SU-DHL-6 (cell line): ENCODE data around the gene ADPRH.

Experiments
- H2AFZ ChIP-seq: fragments of 200-600 bp; sonication (generic); 2 replicates; pipeline ENCODE4 v1.6.1; 2014; ENCODE audit warnings: low read depth, mild to moderate bottlenecking, moderate library complexity, mixed read lengths, antibody characterized with exemption, low read length; ENCODE audit not compliant: severe bottlenecking
- H3F3A ChIP-seq: fragments of 200-600 bp; shearing (Covaris generic); 2 replicates; pipeline ENCODE4 v1.6.0; 2016; ENCODE audit warnings: antibody characterized with exemption, mild to moderate bottlenecking; ENCODE audit not compliant: insufficient read depth
- H3K27ac ChIP-seq: fragments of 200-600 bp; sonication (generic); 2 replicates; pipeline ENCODE4 v1.5.1; 2016; ENCODE audit warnings: low read depth, mild to moderate bottlenecking, low read length, moderate library complexity, mixed read lengths
- H3K27me3 ChIP-seq: fragments of 200-600 bp; sonication (generic), shearing (Covaris generic); 2 replicates; pipeline ENCODE4 v1.6.0; 2014; ENCODE audit warnings: mild to moderate bottlenecking, low read length
- H3K36me3 ChIP-seq: fragments of 200-600 bp; sonication (generic); 2 replicates; pipeline ENCODE4 v1.6.1; 2014; ENCODE audit warnings: mild to moderate bottlenecking, low read length, mixed read lengths
- H3K4me2 ChIP-seq: fragments of 300-600, 200-600 bp; shearing (Covaris generic), sonication (generic); 2 replicates; pipeline ENCODE4 v1.6.0; 2014; ENCODE audit warnings: low read length, low read depth, mild to moderate bottlenecking; ENCODE audit not compliant: poor library complexity, severe bottlenecking
- H3K4me3 ChIP-seq: fragments of 200-600 bp; sonication (generic); 2 replicates; pipeline ENCODE4 v1.5.1; 2014; ENCODE audit warnings: antibody characterized with exemption, low read length, mild to moderate bottlenecking, mixed read lengths; ENCODE audit not compliant: insufficient read depth, poor library complexity, severe bottlenecking
- H3K79me2 ChIP-seq: fragments of 200-600 bp; sonication (generic); 2 replicates; pipeline ENCODE4 v1.6.1; 2014; ENCODE audit warnings: mild to moderate bottlenecking, low read length, moderate library complexity; ENCODE audit not compliant: insufficient read depth
- H3K9ac ChIP-seq: fragments of 200-600 bp; sonication (generic); 2 replicates; pipeline ENCODE4 v1.7.0; 2014; ENCODE audit warnings: mild to moderate bottlenecking, low read length
- H3K9me2 ChIP-seq: fragments of 200-600 bp; sonication (generic); replicated peaks from 2 replicates; pipeline ENCODE4 v1.6.1; 2014; ENCODE audit warnings: low read length; ENCODE audit not compliant: insufficient read depth
- H3K9me3 ChIP-seq: fragments of 200-600 bp; sonication (generic); 2 replicates; pipeline ENCODE4 v1.6.1; 2014; ENCODE audit warnings: low read length, mixed read lengths; ENCODE audit not compliant: insufficient read depth
- H4K20me1 ChIP-seq: fragments of 200-600 bp; sonication (generic); 2 replicates; pipeline ENCODE4 v1.6.1; 2014; ENCODE audit warnings: low read depth, mild to moderate bottlenecking, antibody characterized with exemption, low read length, moderate library complexity, mixed read lengths
- CTCF ChIP-seq: fragments of 200-600 bp; sonication (generic); IDR thresholded peaks from one replicate; pipeline ENCODE4 v1.5.1; 2017; ENCODE audit warnings: antibody characterized with exemption, mild to moderate bottlenecking, low read length, moderate library complexity; ENCODE audit not compliant: insufficient read depth, poor library complexity, severe bottlenecking
- EZH2phosphoT487 ChIP-seq: fragments of 200-600 bp; sonication (generic), shearing (Covaris generic); conservative IDR thresholded peaks from 2 replicates; pipeline ENCODE4 v1.6.1; 2018; ENCODE audit warnings: mild to moderate bottlenecking, antibody characterized with exemption, low read length, moderate library complexity, mixed read lengths

The ADPRH gene

GRCh38 chr3:119570229-119570628 lies 9.1 kb upstream of the ADPRH start:
- no peak overlapping the region for H2AFZ ChIP-seq
- no peaks in the 10 kb centered on the region for H4K20me1 ChIP-seq
- TF ChIP-seq EZH2phosphoT487 (no peak), CTCF (no peak)
- no peaks in the 10 kb centered on the region for H3K9me2 ChIP-seq
- H3K4me2 ChIP-seq = no peak overlapping the region
- no peak overlapping the region for H3K27ac ChIP-seq
- H3K36me3 ChIP-seq = no peaks in the 10 kb centered on the region
- no peaks in the 10 kb centered on the region for H3F3A ChIP-seq
- no peaks in the 10 kb centered on the region for H3K27me3 ChIP-seq
- H3K4me3 ChIP-seq = no peak overlapping the region
- H3K79me2 ChIP-seq = no peaks in the 10 kb centered on the region
- no peak overlapping the region for H3K9ac ChIP-seq
- no peaks in the 10 kb centered on the region for H3K9me3 ChIP-seq

GRCh38 chr3:119571230-119571629 lies 8.1 kb upstream of the ADPRH start:
- Histone ChIP-seq H3K36me3 (no peaks in the 10 kb centered on the region), H3K9ac (no peak overlapping the region), H4K20me1 (no peaks in the 10 kb centered on the region), H3K27me3 (no peaks in the 10 kb centered on the region), H3K79me2 (no peaks in the 10 kb centered on the region), H2AFZ (no peak overlapping the region), H3F3A (no peaks in the 10 kb centered on the region), H3K9me3 (no peaks in the 10 kb centered on the region), H3K27ac (no peak overlapping the region), H3K9me2 (no peaks in the 10 kb centered on the region), H3K4me3 (no peak overlapping the region), H3K4me2 (no peak overlapping the region)
- TF ChIP-seq CTCF (no peak), EZH2phosphoT487 (no peak)

- H2AFZ ChIP-seq = no peak overlapping the region
These were observed 7.6 kb upstream of the ADPRH start for GRCh38 chr3:119571688-119572087.

More at GRCh38 chr3:119571688-119572087, 7.6 kb upstream of the ADPRH start:
- Histone ChIP-seq H3K79me2 (no peaks in the 10 kb centered on the region), H3K4me3 (no peak overlapping the region), H3K9ac (no peak overlapping the region), H3F3A (no peaks in the 10 kb centered on the region), H3K36me3 (no peaks in the 10 kb centered on the region), H3K27me3 (no peaks in the 10 kb centered on the region), H3K9me2 (no peaks in the 10 kb centered on the region), H3K9me3 (no peaks in the 10 kb centered on the region), H3K4me2 (no peak overlapping the region), H4K20me1 (no peaks in the 10 kb centered on the region), H3K27ac (no peak overlapping the region)
- TF ChIP-seq EZH2phosphoT487 = no peak
- TF ChIP-seq CTCF = no peak
